HG02763 (cell line): Measurements from ENCODE around the gene BAZ2A.
"Not testable (repeated sequence)": the region's sequence is repeated elsewhere in the genome, so short reads cannot be mapped to it uniquely, and the experiment has no call there.

Source experiments
- ATAC-seq: cut with Tn5 transposase; IDR thresholded peaks from one replicate; pipeline ENCODE4 v1.9.1; 2021; ENCODE audit warnings: mild to moderate bottlenecking, moderate library complexity; ENCODE audit not compliant: unreplicated experiment

Gene BAZ2A

GRCh38 chr12:56599797-56600196 is 30.3 kb downstream of the BAZ2A start:
- ATAC-seq, result no peak

DNA sequence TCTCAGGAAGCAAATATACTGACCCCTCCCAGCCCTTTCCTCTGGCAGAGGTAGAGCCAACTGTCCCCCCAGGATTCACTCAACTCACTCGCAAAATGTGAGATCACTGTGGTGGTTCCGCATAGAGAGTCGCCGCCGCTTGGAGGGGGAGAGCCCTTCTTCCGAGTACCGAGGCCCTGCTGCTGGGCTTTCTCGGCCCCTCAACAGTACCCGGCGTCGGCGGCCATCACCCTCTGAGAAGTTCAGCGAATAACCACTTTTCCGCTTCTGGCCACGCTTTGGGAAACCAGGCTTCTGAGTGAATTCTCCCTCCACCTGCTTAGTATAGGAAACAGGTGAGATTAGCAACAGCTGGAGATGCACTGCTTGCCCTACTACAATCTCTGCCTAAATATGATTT is 31.1 kb downstream of the BAZ2A start:
- ATAC-seq, result no peak

DNA sequence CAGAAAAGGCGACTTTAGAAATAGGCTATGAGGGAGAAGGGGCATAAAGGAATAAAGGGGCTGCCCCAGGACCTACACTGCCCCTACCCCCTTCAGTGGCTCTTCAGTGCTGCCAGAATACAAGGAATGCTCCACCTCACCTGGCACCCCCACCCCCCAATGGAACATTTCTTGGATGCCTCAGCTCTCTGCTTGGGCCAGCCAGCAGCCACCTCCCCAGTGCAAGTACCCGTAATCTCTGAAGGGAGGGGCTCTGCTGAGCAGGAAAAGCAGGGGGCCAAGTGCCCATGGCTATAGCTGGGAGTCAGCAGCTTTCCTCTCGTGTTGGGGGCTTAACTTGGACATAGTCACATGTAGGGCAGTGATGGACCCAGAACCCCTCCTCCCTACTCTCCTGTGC is 33.3 kb downstream of the BAZ2A start:
- ATAC-seq, result no peak

- no peak for ATAC-seq
These were observed 36.1 kb downstream of the BAZ2A start for GRCh38 chr12:56593909-56594621.

DNA sequence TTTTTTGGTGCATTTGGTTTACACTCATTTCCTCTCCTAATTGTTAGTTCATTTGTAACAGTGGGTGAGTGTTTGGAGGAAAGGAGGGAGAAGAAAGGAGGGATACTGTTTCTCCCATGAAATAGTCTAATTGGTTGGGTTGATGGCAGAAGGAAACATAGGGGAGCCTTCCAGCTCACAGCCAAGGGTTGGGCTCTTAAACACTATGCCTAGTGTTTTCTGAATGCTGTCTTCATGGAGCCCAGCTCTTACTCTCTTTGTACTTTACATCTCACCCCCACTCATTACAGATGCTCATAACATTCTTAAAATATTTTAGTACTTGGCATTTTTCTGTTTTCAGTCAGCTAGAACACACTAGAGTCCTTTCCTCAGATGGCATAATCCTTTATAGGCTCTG is 38.2 kb downstream of the BAZ2A start:
- ATAC-seq, result no peak

- no peak for ATAC-seq
These were observed 39.0 kb downstream of the BAZ2A start for GRCh38 chr12:56591126-56591525.

DNA sequence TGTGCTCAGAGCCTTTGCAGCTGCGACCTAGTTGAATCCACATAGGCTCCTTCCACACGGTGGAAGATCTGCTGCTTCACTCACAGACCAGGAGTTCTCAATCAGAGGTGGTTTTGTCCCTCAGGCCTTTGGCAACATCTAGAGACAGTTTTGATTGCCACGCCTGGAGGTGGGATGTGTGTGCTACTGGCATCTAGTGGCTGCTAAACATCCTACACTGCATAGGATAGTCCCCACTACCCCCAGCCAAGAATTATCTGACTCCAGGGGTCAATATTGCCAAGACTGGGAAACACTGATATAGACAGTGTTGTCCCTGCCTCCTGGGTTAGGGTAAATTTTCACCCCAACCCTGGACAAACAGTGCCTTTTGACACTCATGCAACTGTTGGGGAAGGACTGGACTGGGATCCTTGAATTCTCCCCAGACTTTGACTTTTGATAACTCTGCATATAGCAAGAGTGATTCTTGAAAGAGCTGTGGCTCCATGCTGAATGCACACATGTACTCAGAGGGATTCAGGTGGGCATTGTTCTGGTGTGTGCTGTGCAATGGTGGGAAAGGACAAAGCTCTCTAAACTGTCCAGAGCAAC is 39.8 kb downstream of the BAZ2A start:
- no peak for ATAC-seq

DNA sequence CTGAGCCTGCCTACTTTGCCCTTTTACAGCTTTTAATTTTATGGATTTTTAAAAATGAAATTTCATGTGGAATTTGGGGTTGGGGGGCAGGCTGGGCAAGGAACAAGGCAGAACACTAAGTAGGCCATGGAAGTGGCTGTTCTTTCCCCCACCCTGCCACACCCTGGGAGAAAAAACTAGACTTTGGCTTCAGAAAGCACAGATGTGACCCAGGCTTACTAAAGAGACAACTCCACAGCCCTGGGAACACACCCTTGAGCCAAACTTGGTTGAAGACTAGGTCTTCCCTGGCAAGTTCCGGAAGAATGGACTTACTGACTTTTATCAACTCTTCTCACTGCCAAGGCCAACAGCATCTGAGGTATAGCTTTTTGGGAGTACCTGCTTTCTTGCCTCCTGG is 40.3 kb downstream of the BAZ2A start:
- ATAC-seq, result no peak

GRCh38 chr12:56585098-56585497 is 45.0 kb downstream of the BAZ2A start:
- ATAC-seq, result no peak

DNA sequence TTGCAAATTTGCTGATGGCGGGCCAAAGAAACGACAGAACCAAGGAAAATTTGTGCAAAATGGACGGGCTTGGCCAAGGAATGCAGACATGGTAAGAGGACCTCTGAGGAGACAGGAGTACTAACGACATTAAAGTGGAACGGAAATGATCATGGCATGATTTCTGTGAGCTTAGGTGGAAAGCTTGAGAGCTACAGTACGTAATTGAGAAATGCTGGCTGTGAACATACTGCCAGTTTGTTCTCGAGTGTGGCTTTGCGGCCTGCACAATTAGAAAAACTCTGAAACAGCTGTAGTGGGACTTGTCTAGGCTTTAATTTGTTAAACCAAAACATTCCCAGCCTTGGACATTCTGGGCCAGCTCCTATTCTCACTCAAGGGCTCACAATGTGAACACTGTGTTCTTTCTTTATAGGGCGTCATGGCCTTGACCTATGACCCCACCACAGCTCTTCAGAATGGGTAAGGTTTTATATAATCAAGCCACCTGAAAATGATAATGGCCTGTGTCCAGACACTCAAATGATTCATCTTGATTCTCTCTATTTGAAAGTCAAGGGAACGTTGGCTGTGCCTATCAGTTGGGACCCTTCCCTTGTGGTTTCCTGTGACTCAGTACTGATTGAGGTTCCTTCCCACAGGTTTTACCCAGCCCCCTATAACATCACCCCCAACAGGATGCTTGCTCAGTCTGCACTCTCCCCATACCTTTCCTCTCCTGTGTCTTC is 48.5 kb downstream of the BAZ2A start:
- no peak for ATAC-seq

DNA sequence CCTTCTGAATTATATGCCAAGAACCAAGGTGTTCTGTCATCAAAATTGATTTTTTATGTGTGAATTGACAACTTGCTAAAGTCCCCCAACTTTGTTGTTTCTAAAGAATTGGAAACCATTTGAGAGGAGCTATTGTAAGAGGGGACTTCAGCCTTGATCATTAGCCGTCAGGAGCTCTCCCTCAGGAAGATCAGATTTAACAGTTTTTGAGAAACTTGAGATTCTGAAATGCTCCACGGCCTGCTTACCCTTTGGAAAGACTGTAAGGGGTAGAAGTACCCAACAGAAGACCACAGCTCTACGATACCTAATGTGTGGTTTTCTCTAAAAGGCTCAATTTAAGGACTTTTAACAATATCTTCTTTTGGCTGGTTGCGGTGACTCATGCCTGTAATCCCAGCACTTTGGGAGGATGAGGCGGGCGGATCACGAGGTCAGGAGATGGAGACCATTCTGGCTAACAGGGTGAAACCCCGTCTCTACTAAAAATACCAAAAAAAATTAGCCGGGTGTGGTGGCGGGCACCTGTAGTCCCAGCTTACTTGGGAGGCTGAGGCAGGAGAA is 51.1 kb downstream of the BAZ2A start:
- no peak for ATAC-seq

DNA sequence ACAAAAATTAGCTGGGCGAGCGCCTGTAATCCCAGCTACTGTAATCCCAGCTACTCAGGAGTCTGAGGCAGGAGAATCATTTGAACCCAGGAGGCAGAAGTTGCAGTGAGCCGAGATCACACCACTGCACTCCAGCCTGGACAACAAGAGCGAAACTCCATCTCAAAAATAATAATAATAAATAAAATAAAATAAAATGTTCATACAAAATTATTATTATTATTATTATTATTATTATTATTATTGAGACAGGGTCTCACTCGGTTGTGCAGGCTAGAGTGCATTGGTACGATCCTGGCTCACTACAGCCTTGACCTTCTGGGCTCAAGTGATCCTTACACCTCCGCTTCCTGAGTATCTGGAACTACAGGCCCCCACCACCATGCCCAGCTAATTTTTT is 52.9 kb downstream of the BAZ2A start:
- not testable (repeated sequence) for ATAC-seq

DNA sequence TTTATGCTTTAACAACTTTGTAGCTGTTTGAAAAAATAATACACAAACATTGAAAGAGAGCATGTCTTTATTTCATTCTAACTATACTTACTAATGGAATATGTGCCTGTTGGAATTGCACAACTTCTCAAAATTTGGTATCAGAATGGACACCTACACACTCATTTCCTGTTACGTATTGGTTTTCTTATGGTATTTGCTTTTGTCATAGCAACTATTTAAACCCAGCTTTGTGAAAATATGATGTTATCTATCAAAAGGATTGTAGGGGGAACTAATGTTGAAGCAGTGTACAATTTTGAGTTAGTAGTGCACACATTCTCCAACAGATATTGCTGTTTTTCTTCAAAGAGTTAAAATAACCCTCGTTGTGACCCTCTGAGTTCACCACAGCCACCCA is 55.9 kb downstream of the BAZ2A start:
- ATAC-seq, result no peak

GRCh38 chr12:56572288-56572687 is 57.8 kb downstream of the BAZ2A start:
- ATAC-seq, result no peak

DNA sequence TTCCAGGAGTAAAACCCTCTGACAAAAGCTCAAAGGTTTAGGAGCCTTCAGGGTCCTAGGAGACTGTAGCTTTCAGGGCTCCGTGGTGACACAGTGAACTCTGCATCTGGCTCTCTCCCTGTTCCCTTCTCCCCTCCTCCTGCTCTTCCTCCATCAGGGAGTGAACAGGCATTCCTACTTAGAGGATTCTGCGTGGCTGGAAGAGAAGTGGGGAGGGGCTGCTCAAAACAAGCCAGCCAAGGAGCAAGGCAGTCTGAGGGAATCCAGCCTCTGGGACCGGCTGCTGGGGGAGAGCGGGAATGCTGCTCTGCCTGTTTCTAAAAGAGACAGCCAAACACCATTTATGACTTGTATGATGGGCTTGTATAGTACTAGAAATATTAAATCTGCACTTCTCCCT is 59.0 kb downstream of the BAZ2A start:
- no peak for ATAC-seq

GRCh38 chr12:56568146-56568545 is 62.0 kb downstream of the BAZ2A start:
- no peak for ATAC-seq

- peak; percentile 54 for ATAC-seq
These were observed 64.5 kb downstream of the BAZ2A start for GRCh38 chr12:56565510-56566101.

GRCh38 chr12:56551070-56551469 is 79.1 kb downstream of the BAZ2A start:
- no peak for ATAC-seq

DNA sequence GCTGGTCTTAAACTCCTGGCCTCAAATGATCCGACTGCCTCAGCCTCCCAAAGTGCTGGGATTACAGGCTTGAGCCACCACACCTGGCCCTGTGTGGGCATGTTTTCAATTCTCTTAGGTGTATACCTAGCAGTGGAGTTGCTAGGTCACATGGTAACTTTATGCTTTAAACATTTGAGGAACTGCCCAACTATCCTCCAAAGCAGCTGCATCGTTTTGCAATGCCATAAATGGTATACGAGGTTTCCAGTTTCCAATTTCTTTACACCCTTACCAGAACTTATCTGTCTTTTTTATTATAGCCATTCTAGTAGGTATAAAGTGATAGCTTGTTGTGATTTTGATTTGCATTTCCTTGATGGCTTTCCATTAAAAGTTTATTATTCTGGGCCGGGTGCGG is 83.4 kb downstream of the BAZ2A start:
- no peak for ATAC-seq
